H1 (cell line): ENCODE measurements around the gene MMP25.

Experiments used
- CREB1 ChIP-seq: IDR thresholded peaks from 2 replicates; pipeline ENCODE4 v1.6.1; 2012; ENCODE audit warnings: inconsistent platforms
- CTCF ChIP-seq, 3 experiments: IDR thresholded peaks; 1 replicate in 2 of 3; 2 replicates in 1 of 3; pipeline versions ENCODE4 v1.5.1 to v1.6.1; 2011; ENCODE audit warnings: low read length in 3 of 3, mild to moderate bottlenecking in 3 of 3, inconsistent platforms in 2 of 3, low read depth in 1 of 3, moderate library complexity in 1 of 3; ENCODE audit not compliant: insufficient read depth in 1 of 3; ENCODE audit errors: control extremely low read depth in 1 of 3
- EP300 ChIP-seq, 2 experiments: IDR thresholded peaks; 1 replicate in 1 of 2; 2 replicates in 1 of 2; pipeline ENCODE4 v1.6.1; 2011 to 2012; ENCODE audit warnings: low read depth in 2 of 2, low read length in 2 of 2, mild to moderate bottlenecking in 2 of 2, borderline replicate concordance in 1 of 2, inconsistent platforms in 1 of 2, moderate library complexity in 1 of 2
- POLR2A ChIP-seq, 2 experiments: IDR thresholded peaks; 1 replicate in 1 of 2; 2 replicates in 1 of 2; pipeline ENCODE4 v1.6.1; 2011; ENCODE audit warnings: low read depth in 2 of 2, low read length in 2 of 2, mild to moderate bottlenecking in 2 of 2; ENCODE audit errors: control extremely low read depth in 1 of 2
- SP1 ChIP-seq: IDR thresholded peaks from 2 replicates; pipeline ENCODE4 v1.6.1; 2011; ENCODE audit warnings: low read depth, low read length
- TCF12 ChIP-seq: IDR thresholded peaks from 2 replicates; pipeline ENCODE4 v1.6.1; 2011; ENCODE audit warnings: low read depth, mild to moderate bottlenecking, low read length

GRCh38 chr16:3047387-3047720 lies 993 bp downstream of the MMP25 start:
- TF ChIP-seq CTCF (IDR thresholded peaks at IDR 0.05; ENCODE audit: control extremely low read depth in 1 of 3, insufficient read depth in 1 of 3, low read depth in 1 of 3, low read length in 3 of 3) (no peak), SP1 (no peak), EP300 (IDR thresholded peaks at IDR 0.05; ENCODE audit: borderline replicate concordance in 1 of 2, low read depth in 2 of 2, low read length in 2 of 2) (no peak), POLR2A (IDR thresholded peaks at IDR 0.05; ENCODE audit: control extremely low read depth in 1 of 2, low read depth in 2 of 2, low read length in 2 of 2) (no peak), TCF12 (no peak), CREB1 (no peak)
